Esophagus muscularis mucosa (tissue), 4 donors: ENCODE results near the gene PPP1R12C. TPM values are rescaled to one million over a fixed set of nuclear protein-coding genes. Genes with fewer than 3 reads are reported as not detected.
"Not testable (repeated sequence)": the region's sequence is repeated elsewhere in the genome, so short reads cannot be mapped to it uniquely, and the experiment has no call there.

Source experiments
- DNase-seq: peaks from one replicate; pipeline ENCODE4 v3.0.0-alpha.2; 2017; ENCODE audit errors: extremely low spot score
- H3K27ac ChIP-seq, 4 donors: fragments of 200-600 bp; sonication (generic); replicated peaks in 1 of 4; 1 replicate in 3 of 4; 2 replicates in 1 of 4; pipeline ENCODE4 v1.5.1; 2016 to 2019; ENCODE audit warnings: mild to moderate bottlenecking in 1 of 4
- H3K27me3 ChIP-seq, 4 donors: fragments of 200-600 bp; sonication (generic); one replicate each; pipeline versions ENCODE4 v1.5.1 to v1.6.0; 2016 to 2019
- H3K36me3 ChIP-seq, 4 donors: fragments of 200-600 bp; sonication (generic); one replicate each; pipeline ENCODE4 v1.5.1; 2016 to 2019
- H3K4me1 ChIP-seq, 4 donors: fragments of 200-600 bp; sonication (generic); one replicate each; pipeline ENCODE4 v1.5.1; 2016 to 2019
- H3K4me3 ChIP-seq, 4 donors: fragments of 200-600 bp; sonication (generic); 1 replicate in 2 of 4; 2 replicates in 2 of 4; pipeline ENCODE4 v1.5.1; 2016 to 2019; ENCODE audit warnings: mild to moderate bottlenecking in 4 of 4, moderate library complexity in 1 of 4
- H3K9me3 ChIP-seq, 4 donors: fragments of 200-600 bp; sonication (generic); 1 replicate in 3 of 4; 2 replicates in 1 of 4; pipeline ENCODE4 v1.5.1; 2016 to 2019
- CTCF ChIP-seq, 3 experiments: fragments of 200-600 bp in 2 of 3; fragments of 450-650 bp in 1 of 3; sonication (generic) in 2 of 3; IDR thresholded peaks; one replicate each; pipeline ENCODE4 v1.5.1; 2017 to 2019; ENCODE audit warnings: antibody characterized with exemption in 3 of 3, mild to moderate bottlenecking in 2 of 3, moderate library complexity in 1 of 3
- EP300 ChIP-seq: sonication (generic); formaldehyde crosslinking; IDR thresholded peaks from one replicate; pipeline ENCODE4 v1.6.1; 2017; ENCODE audit warnings: antibody characterized with exemption
- POLR2A ChIP-seq: fragments of 450-650 bp; IDR thresholded peaks from one replicate; pipeline ENCODE4 v1.6.1; 2017; ENCODE audit warnings: antibody characterized with exemption, moderate library complexity, mild to moderate bottlenecking, low read depth
- POLR2AphosphoS5 ChIP-seq, 2 donors: sonication (generic); formaldehyde crosslinking; IDR thresholded peaks; one replicate each; pipeline ENCODE4 v1.6.1; 2017; ENCODE audit warnings: antibody characterized with exemption in 2 of 2
- WGBS: methylation state at CpG from one replicate; pipeline ENCODE4 v1.1.5; 2018; 5-methylcytosine and 5-hydroxymethylcytosine counted together
- intact Hi-C: fragments of 100-400 bp; cut with DNase I; formaldehyde crosslinking; loops from one replicate; pipeline ENCODE4 v1.15.1; 2023
- total RNA-seq, 4 donors: library from RNA; depleted of rRNA; stranded (reverse); fragments of >200 nt; gene quantifications; one replicate each; pipeline versions ENCODE4 v1.1.0 to v1.2.1, GENCODE V29; 2016

Gene PPP1R12C
- total RNA-seq, 4 donors from 2014 or later = 257 to 451 (median 351) TPM

GRCh38 chr19:55068950-55069864, 48.2 kb downstream of the PPP1R12C start:
- peaks cover 0 to 15% (median 10%) of the 10 kb centered on the region in 4 donors for H3K4me1 ChIP-seq
- H3K27me3 ChIP-seq = peaks cover 0 to 85% (median 30%) of the 10 kb centered on the region in 4 donors
- 8% methylated on average over 27 of the region's 30 CpGs for WGBS
- peaks cover 0 to 7% (median 1%) of the 10 kb centered on the region in 4 donors for H3K9me3 ChIP-seq
- no peaks in the 10 kb centered on the region for H3K36me3 ChIP-seq
- peak overlapping the region in 1 of 4 donors; percentile 24 for H3K4me3 ChIP-seq
- TF ChIP-seq POLR2AphosphoS5 (IDR thresholded peaks at IDR 0.05) (no peak), CTCF (IDR thresholded peaks at IDR 0.05) (no peak), EP300 (no peak), POLR2A (no peak)
- H3K27ac ChIP-seq = no peak overlapping the region
- intact Hi-C loops = no loop called here
- DNase-seq = no peak

- no peaks in the 10 kb centered on the region for H3K36me3 ChIP-seq
- peaks cover 0 to 74% (median 30%) of the 10 kb centered on the region in 4 donors for H3K27me3 ChIP-seq
- H3K9me3 ChIP-seq = peaks cover 0 to 7% (median 1%) of the 10 kb centered on the region in 4 donors
- peaks cover 0 to 15% (median 12%) of the 10 kb centered on the region in 4 donors for H3K4me1 ChIP-seq
- 50% methylated on average over 3 of the region's 3 CpGs for WGBS
- TF ChIP-seq POLR2A (no peak), POLR2AphosphoS5 (IDR thresholded peaks at IDR 0.05) (no peak), EP300 (no peak), CTCF (IDR thresholded peaks at IDR 0.05) (no peak)
- DNase-seq = no peak
- no peak overlapping the region for H3K4me3 ChIP-seq
- H3K27ac ChIP-seq = no peak overlapping the region
- intact Hi-C loops = no loop called here
Measured at GRCh38 chr19:55067869-55068268, 49.6 kb downstream of the PPP1R12C start.

GRCh38 chr19:55066107-55066709, 51.2 kb downstream of the PPP1R12C start:
- peaks cover 0 to 4% (median 1%) of the 10 kb centered on the region in 4 donors for H3K9me3 ChIP-seq
- no peak for DNase-seq
- no peak overlapping the region for H3K27ac ChIP-seq
- 16% methylated on average over 2 of the region's 2 CpGs for WGBS
- intact Hi-C loops = no loop called here
- H3K4me1 ChIP-seq = peaks cover 6 to 29% (median 26%) of the 10 kb centered on the region in 4 donors
- TF ChIP-seq POLR2A (no peak), EP300 (no peak), CTCF (IDR thresholded peaks at IDR 0.05) (no peak), POLR2AphosphoS5 (IDR thresholded peaks at IDR 0.05) (no peak)
- no peaks in the 10 kb centered on the region for H3K36me3 ChIP-seq
- peaks cover 0 to 57% (median 23%) of the 10 kb centered on the region in 4 donors for H3K27me3 ChIP-seq
- H3K4me3 ChIP-seq = no peak overlapping the region

GRCh38 chr19:55065516-55065915, 51.9 kb downstream of the PPP1R12C start:
- intact Hi-C loops, H3K36me3 ChIP-seq, H3K27ac ChIP-seq, DNase-seq, H3K9me3 ChIP-seq, H3K4me3 ChIP-seq: not testable (repeated sequence)
- H3K27me3 ChIP-seq = peaks cover 0 to 50% (median 17%) of the 10 kb centered on the region in 4 donors
- peaks cover 6 to 30% (median 27%) of the 10 kb centered on the region in 4 donors for H3K4me1 ChIP-seq
- WGBS = 70% methylated on average over 9 of the region's 9 CpGs

- Histone ChIP-seq H3K36me3 (peaks cover 8 to 10% (median 10%) of the 10 kb centered on the region in 4 donors), H3K9me3 (no peaks in the 10 kb centered on the region), H3K4me1 (peaks cover 6 to 24% (median 18%) of the 10 kb centered on the region in 4 donors), H3K4me3 (peak overlapping the region; percentile 66 to 85 (median 74)), H3K27me3 (peaks cover 0 to 31% (median 3%) of the 10 kb centered on the region in 4 donors), H3K27ac (peak overlapping the region; percentile 55 to 86 (median 69))
- TF ChIP-seq EP300 (no peak), CTCF (IDR thresholded peaks at IDR 0.05) (no peak), POLR2A (no peak), POLR2AphosphoS5 (IDR thresholded peaks at IDR 0.05) (no peak)
- no peak for DNase-seq
- WGBS = 56% methylated on average over 3 of the region's 3 CpGs
- intact Hi-C loops = no loop called here
Measured at GRCh38 chr19:55063492-55063843, 54.0 kb downstream of the PPP1R12C start.
